NCI-H510A (cell line): Measurements from ENCODE around the gene SETD3.

ENCODE experiments used
- DNase-seq: peaks from one replicate; lab custom pipeline; 2025; lab: John Stamatoyannopoulos, UW

Gene SETD3

DNA sequence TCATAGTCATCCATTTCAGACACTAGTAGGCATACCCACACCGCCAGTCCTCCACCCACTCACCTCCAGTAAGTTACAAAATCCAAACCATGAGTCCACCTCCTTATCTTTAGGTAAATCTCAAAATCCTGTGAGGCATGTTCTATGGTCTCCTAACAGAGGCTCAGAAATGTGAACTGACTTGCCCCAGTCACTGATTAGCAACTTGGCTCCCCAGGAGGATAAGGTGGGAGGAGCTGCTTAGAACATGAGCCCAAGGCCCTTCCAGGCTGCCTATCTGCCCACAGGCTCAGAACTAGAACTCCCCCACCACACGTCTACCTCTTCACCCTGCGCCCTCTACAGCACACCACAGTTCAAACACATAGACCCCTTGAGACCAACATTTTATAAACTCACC, 19.9 kb downstream of the SETD3 start:
- DNase-seq = no peak

DNA sequence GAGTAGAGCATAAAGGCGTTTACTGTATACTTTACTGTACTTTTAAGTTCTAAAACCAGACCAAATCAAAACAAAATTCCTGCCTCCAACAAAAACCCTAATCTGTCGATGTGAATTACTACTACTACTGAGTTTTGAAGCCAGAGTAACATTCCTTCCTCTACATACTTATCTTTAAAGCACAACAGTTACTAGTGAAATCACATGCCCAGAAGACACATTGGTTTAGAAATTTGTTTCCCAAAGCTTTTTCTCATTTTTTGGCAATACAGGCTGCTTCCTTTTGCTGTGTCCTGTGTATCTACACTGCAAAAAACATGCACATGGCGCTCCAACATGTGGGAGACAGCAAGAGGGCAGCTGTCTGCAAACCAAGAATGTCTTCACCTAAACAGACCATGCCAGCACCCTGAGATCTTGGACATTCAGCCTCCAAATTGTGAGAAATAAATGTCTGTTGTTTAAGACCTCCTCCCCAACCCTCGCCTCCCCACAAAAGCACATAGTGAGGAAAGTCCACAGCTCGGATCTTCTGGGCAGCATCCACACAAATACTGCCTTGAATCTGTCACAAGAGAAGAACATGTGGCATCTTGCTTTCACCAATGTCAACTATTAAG, 21.1 kb downstream of the SETD3 start:
- no peak for DNase-seq

DNA sequence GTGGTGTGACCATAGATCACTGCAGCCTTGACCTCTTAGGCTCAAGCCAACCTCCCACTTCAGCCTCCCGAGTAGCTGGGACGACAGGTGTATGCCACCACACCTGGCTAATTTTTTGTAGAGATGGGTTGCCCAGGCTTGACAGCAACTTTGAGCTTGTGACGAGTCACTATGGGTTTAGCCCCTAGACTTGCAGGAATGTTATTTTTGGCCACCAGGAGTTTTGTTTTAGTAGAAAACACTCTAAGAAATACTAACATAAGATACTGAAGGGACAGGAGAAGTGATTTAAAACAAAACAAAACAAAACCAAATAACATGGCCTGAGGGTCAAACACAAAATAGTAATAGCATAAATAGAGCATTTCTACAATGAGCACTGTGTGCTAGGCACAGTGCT, 26.4 kb downstream of the SETD3 start:
- no peak for DNase-seq

DNA sequence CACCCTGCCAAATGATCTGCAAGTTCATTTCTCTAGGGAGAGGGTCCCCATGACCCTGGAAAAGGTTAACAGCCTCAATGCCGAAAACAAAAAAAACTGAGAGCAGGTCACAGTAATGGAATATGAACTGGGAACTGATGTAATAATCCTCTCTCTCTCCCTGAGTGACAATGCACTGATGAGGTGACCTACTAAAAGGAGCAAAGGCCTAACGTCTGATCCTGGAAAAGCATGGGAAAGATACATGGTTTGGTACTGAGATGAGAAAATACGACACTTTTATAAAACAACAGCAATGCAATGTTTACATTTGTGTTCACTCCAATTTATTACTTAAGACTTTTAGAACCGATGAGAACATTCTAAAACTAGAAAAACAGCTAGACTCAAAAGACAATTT, 27.7 kb downstream of the SETD3 start:
- no peak for DNase-seq

DNA sequence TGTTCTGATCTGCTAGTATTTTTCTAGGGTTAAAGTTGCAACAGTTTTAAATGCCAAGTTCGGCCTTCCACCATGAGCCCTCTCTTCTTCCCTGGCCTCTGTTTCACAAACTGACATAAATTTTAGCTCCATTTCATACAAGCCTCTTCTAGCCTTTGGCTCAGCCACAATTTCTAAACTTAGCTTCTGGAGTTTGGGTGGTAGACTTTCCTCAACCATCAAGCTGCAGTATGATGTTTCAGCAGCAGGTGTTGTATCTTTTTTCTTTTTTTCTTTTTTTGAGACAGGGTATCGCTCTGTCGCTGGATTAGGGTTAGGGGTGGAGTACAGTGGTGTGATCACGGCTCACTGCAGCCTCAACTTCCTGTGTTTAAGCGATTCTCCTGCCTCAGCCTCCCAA, 29.4 kb downstream of the SETD3 start:
- no peak for DNase-seq

DNA sequence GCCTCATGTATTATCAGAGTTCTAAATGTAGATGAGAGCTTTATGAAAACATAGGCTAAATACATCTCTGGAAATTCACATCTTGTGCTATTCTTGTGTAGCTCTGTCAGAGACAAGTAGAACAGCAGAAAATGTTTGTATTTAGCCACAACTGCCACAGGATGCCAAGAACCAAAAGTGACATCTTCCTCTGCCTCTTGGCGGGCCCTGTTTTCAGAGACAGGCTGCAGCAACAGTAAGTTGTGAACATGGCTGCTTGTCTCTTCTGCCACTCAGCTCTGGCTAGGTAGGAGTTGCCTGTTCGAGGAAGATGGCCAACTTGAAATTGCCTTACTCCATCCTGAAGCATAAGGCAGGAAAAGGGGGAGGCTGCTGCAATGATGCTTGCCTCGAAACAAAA, 30.4 kb downstream of the SETD3 start:
- DNase-seq = no peak

DNA sequence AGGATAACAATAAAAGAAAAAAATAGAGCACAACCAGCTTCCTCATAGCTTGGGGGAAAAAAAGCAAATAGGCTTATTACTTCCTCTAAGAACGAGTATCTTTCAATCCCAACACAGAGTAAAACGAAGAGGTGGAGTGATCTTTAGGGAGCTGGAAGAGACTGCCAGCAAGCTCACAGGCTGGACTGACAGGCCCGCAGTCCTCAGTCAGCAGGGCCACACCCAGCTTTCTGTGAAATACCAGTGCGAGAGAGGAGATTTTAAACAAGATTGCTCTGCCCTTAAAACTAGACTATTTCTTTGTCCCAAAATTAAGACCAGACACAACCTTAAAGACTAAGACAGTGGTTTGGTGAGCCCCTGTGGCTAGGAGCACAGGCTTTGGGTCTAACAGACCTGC, 32.9 kb downstream of the SETD3 start:
- DNase-seq = no peak

DNA sequence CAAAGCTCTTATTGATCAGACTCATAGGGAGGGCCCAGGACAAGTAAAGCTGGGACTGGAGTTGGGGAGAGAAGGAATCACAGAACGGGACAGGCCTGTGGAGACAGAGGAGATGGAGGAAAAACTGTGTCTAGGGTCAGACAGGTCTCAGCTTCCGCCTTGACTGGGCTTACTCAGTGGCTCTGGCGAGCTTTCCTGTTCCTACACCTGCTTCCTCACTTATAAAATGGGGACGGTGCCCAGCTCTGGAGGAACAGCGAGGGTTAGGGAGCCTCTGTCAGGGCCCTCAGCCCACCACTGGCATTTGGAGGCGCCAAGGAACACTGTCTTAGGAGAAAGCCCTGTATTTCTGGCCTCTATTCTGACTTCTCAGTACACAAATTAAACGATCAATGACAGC, 34.7 kb downstream of the SETD3 start:
- no peak for DNase-seq

DNA sequence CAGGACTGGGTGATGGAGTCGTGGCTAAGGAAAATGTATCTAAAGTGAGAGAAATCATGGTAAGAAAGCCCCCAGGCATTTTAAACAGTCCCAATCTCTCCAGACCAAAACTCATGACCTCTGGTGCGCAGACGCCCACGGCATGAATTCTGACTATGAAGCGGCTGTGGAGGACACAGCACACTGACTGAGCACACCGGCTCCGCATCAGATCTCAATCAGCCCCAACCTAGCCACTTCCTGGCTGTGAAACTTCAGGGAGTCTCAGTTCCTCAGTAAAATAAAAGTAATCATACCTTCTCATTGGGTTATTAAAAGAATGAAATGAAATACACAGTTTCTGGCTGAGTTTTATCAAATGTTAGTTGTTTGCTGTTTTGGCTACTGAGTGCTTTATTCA, 38.7 kb downstream of the SETD3 start:
- no peak for DNase-seq

DNA sequence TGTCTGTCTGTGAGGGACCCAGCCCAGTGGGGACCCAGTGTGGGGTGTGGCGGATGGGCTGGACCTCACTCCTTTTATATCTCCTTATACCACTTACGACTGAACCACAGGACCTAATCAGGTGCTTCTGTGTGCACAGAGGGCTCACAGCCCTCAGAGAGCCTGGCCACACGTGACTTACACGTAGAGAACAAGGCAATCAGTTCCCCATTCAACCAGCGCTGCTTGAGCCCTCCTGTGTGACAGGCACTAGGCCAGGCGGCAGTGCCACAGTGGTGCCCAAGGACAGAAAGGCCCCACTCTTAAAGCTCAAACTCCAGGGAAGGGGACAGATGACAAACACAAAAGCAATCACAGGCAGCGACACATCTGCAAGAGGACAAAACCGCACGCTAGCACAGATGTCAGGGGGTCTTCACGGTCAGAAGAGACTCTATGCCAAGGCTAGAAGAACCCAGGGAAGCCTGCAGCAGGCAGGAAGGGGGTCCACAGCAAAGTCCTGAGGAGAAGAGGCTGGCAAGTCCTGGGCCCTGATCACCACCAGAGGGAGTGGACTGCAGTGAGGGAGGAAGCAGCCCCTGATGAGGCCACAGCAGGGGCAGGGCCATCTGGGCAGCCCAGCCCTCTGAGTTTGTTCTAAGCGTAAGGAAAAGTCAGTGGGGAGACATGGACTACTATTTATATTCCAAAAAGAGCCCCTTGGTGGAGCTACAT, 39.3 kb downstream of the SETD3 start:
- no peak for DNase-seq

DNA sequence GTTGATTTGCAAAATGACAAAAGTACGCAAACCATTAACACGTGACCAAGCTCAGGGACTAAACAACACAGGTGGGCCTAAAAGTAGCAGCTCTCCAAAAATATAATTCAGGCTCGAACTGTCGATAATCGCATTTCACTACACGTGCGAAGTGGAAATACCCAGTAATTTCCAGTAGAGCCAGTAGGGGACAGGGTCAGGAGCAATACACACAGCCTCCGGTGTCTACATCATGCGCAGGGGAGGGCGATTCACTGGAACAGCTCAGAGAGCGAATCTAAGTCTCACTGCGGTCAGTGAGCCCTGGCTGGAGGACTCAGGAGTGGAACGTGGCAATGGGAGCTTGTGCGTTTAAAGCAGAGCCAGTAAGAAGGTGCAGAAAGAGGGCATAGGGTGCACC, 40.4 kb downstream of the SETD3 start:
- no peak for DNase-seq

DNA sequence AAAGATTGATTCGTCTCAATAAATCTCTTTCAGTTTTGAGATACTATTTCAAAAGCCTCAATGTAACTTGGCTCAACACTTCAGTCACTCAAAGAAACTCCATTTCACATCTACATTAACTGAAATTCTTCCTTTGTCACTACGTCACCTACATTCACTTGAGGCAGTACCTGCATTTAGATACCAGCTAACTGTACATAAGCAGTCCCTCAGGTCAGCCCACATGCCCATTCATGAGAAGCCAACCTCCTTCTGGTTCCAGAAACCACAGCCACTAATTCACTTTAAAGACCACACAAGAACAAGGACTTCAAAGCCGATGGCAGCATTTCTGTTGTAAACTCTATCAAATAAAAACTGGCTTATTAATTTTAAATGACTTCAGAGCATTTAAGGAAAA, 43.0 kb downstream of the SETD3 start:
- DNase-seq = no peak

DNA sequence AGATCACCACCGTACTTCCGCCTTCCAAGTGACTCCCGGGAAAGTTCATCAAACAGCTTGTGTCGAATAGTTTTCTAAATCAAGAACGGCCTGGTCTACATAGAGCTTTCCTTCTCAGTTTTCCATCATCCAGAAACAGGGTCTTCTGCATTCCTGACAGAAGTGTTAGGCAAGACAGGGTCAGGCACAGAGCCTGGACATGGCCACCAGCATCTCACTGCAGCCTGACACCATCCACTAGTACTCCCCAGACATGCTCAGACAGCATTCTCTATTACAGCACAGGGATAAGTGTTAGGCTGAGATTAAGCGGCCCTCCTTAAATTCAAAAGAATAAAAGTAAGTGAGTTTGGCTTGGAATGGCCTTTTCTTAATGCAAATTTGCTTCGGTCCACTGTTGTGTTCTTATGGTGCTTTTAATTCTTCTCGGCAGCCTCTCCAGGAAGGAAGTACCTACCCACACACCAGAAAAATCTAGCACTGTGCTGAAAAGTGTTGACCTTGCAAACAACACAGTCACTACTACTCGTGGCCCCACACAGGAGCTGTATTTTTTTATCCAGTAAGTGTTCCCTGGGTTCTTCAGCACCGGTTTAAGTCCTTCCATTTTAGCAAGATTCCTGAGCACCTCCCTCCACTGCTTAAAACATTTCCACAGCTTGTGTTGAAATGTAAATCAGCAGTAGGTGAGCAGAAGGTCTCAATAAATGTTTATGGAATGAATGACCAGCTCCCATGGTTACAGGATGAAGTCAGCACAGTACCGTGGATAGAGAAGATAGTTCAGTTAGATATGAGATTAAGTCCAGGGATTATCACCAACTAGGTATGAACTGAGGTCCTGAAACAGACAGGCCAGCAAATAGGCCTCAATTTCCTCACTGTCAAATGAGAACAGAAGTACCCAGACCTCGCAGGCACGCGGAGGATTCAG, 44.1 kb downstream of the SETD3 start:
- no peak for DNase-seq

DNA sequence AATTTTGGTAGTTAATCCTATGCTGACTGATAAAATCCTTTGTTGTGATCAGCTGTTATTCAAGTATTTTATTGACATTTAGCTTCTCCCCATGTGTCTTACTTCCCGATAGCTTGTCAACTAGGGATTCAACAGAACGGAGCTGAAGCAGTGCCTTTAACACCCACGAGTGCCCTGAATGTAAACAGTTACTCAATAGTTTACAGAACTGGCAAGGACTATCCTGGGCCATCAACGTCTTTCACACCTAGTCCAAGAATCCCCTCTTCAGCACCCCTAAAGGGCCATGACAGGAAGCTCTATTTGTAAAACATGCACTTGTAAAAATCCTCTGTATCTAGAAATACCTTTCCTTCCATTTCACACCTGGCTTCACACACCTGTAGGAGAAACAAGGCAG, 45.3 kb downstream of the SETD3 start:
- DNase-seq = no peak

DNA sequence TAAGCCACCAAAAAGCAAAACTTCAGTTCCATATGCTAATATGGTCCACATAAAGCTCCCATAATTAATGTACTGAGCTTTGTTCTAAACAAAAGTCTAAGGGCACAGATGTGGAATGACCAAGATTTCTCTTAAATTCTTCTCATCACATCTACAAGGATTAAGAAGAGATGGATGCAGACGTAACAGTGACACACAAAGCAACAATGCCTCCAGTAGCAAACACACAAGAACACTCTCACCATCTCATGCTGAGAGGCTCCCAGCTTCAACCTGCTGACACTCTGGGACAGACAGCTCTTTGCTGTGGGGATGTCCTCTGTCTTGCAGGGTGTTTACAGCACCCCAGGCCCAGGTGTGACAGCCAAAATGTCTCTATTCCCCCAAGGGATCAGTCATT, 48.2 kb downstream of the SETD3 start:
- no peak for DNase-seq

DNA sequence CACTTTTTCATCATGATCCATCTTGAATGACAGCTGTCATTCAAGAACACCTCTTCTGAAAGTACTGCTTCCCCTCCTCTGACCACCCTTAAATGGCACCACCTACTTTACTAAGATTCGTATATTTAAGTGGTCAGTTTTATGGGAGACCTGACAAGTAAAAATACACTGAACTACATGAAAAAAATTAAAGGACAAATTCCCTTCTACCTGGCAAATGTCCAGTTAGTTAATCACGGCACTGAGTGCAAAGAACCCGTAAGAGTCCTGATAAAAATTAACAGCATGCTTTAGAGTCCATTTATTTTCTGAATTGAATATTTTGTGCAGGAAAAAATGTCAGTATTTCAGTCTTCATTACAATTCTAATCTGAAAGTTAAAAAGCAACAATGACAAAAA, 48.7 kb downstream of the SETD3 start:
- no peak for DNase-seq

DNA sequence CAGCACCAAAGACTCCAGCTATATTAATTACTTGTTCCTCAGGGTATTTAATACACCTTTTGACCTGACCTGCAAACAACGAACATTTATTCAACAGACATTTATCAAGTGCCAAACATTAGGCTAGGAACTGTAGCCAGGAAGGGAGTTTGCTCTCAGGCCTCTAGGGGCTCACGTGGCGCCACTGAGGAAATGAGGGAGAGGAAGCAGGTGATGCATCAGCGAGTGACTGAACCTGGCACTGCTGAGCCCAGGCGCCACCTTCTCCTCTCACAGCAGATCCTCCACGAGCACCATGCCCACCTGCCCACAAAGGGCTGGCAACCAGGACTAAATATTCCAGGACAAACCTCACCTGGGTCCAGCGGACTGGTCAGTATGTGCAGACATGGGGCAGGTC, 50.2 kb downstream of the SETD3 start:
- DNase-seq = no peak

DNA sequence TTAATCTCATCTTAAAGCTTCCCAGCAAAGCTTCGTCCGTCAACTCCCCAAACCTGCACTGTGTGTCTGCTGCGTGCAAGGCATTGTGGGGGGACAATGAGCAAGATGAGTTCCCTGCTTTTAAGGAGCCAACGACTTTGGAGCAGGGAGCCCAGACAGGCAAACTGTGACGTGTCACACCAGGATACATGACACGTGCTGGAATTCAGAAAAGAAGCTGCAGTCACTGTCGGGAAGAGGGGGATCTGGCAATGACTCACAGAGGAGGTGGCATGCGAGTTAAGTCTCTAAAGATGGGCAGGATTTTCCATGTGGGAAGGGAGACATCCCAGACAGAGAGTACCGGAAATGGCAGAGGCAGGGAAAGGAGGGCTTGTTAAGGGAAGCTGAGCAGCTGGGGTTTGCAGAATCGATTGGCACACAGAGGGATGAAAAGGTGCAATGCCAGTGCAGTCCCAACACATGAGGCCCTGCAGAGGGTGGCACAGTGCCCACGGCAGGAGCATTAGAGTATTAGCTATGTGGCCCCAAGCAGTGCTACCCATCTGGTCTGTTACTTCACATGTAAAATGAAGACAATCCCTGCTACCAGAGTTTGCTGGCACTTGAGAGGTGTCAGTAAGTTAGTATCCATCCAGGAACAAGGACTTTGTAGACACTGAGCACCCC, 52.9 kb downstream of the SETD3 start:
- DNase-seq = no peak

DNA sequence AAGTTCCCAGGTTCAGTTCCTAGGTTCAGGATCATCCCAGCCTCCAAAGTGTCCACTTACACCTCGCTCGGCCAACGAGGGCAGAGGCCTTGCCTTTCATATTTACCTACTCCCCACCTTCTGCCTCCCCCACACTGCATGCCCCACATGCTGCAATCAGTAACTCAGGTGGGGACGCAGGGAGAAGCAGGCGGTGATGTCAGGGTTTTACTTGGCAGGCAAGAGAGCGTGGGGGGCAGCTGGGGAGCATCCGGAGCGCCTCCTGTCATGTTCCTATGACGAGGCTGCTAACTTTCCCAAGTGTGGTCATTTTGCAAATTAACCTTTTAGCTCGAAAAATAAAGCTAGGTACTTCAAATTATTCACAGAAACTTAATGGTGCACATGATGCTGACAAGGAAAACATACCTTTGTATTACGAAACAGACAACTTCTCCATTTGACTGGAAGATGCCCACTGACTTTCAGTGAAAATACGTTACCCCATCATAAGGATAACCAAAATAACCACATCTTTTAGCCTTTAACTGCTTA, 53.8 kb downstream of the SETD3 start:
- no peak for DNase-seq

DNA sequence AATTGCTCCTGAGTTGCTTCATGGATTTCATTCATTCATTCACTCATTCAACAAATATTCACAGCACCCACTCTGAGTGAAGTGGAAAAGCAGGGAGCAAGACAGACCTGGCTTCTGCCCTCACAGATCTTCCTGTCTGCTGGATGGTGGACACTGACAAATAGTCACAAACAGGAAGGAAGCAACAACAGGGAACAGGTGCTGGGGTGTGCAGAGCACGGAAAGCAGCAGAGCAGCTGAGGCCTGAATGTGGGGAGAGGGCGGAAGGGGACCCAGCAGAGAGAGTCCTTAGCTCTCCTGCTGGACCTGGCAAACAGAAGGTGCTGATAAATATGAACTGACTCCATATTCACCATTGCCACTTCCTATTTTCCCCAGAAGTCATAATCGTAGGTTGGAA, 54.4 kb downstream of the SETD3 start:
- no peak for DNase-seq

DNA sequence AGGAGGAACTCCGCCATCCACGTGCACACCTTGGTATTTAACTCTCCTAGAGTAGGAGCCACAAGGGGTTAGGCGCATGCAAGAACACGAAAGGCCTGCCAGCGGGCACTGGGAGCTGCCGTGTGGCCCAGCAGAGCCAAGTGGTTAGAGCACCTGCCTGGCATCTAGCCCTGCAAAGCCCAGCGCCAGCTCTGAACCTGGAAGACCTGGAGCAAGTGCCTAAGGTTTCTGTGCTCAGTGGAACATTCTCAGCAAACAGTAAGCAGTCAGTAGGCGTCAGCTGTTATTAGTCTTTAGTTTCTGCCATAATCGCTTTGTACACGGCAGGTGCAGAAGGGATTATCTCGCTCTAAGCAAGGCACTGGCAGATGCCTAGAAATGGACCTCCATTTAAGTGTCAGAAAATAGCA, 55.4 kb downstream of the SETD3 start:
- DNase-seq = no peak

DNA sequence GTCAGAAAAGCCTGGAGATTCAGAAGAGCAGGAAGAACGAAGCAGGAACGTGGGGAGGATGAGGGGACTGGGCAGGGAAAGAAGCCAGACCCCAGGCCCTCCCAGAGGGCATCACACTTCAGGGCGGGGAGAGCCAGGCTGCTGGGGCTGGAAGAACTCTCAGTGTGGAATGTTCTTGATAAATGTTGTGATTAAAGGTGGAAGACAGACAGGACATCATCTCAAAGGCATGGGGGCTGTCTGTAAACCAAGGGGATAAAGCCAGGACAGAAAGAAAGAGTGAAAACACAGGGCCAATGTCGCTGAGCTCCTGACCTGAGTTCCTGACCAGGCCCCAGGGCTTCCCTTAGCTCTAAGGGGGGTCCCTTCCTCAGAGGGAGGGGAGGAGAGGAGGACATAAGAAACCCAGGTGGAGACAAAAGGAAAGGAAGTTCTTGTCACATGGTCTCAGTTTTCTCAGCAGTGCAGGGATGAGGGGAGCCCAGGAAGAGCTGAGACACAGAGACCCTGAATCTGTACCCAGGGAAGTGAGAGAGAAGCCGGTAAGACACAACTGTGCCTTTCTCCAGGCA, 56.3 kb downstream of the SETD3 start:
- DNase-seq = no peak
